ENCODE data around the gene CWC27. TPM values are rescaled to one million over a fixed set of nuclear protein-coding genes. Genes with fewer than 3 reads are reported as not detected.
A peak's percentile ranks its signal among the peaks of the same experiment; 100 is the strongest.
"Not testable (repeated sequence)": the region's sequence is repeated elsewhere in the genome, so short reads cannot be mapped to it uniquely, and the experiment has no call there.

CWC27 gene
- total and polyA plus RNA-seq, 10 donors = 11.1 to 22.1 (median 15.9) TPM

DNA sequence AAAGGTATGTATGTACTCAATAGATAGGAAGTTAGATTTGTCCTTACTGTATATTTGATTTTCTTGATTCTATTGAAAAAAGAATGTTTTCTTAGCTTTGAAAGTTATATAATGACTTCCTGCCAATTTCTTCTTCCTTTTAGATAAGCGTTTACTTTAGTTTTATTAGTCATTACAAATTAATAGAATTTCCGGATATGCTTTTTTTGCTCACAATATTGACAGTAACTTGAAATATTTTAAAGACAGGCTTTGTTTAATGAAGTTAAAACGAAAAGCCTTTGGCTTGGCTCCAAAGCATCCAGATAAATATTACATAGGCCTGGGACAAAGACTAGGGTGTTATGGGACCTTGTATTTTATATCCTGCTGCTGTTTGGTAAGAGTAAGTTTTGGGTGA, 49.5 kb downstream of the CWC27 start:
- H3K4me3 ChIP-seq = no peak overlapping the region
- H3K4me1 ChIP-seq = peaks cover 0 to 24% (median 20%) of the 10 kb centered on the region in 6 donors
- intact Hi-C loops (cut with DNase I; ENCODE audit: low total_unique reads) = no loop called here
- TF ChIP-seq POLR2AphosphoS5 (IDR thresholded peaks at IDR 0.05) = no peak
- no peak for TF ChIP-seq POLR2A (IDR thresholded peaks at IDR 0.05)
- TF ChIP-seq, protein P1, sequence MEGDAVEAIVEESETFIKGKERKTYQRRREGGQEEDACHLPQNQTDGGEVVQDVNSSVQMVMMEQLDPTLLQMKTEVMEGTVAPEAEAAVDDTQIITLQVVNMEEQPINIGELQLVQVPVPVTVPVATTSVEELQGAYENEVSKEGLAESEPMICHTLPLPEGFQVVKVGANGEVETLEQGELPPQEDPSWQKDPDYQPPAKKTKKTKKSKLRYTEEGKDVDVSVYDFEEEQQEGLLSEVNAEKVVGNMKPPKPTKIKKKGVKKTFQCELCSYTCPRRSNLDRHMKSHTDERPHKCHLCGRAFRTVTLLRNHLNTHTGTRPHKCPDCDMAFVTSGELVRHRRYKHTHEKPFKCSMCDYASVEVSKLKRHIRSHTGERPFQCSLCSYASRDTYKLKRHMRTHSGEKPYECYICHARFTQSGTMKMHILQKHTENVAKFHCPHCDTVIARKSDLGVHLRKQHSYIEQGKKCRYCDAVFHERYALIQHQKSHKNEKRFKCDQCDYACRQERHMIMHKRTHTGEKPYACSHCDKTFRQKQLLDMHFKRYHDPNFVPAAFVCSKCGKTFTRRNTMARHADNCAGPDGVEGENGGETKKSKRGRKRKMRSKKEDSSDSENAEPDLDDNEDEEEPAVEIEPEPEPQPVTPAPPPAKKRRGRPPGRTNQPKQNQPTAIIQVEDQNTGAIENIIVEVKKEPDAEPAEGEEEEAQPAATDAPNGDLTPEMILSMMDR (IDR thresholded peaks at IDR 0.05 in 8 of 11, conservative IDR thresholded peaks at IDR 0.05 in 3 of 11) = no peak
- H3K36me3 ChIP-seq = peaks cover 0 to 24% (median 3%) of the 10 kb centered on the region in 6 donors
- no peaks in the 10 kb centered on the region for H3K27me3 ChIP-seq (replicated peaks in 1 of 7)
- peak overlapping the region in 4 of 8 donors; percentile 5 to 67 (median 30) for H3K27ac ChIP-seq
- no peak for DNase-seq
- WGBS, 5 donors = 68 to 77% (median 76%) methylated on average over 3 of the region's 3 CpGs
- no peaks in the 10 kb centered on the region for H3K9me3 ChIP-seq

DNA sequence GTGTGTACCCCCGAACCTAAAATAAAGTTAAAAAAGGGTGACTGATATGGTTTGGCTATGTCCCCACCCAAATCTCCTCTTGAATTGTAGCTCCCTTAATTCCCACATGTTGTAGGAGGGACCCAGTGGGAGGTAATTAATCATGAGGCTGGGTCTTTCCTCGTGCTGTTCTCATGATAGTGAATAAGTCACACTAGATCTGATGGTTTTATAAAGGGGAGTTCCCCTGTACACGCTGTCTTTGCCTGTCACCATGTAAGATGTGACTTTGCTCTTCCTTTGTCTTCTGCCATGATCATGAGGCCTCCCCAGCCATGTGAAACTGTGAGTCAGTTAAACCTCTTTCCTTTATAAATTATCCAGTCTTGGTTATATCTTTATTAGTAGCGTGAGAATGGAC, 50.6 kb downstream of the CWC27 start:
- peaks cover 0 to 21% (median 19%) of the 10 kb centered on the region in 6 donors for H3K4me1 ChIP-seq
- H3K27me3 ChIP-seq (replicated peaks in 1 of 7); H3K9me3 ChIP-seq; intact Hi-C loops (cut with DNase I; ENCODE audit: low total_unique reads); H3K4me3 ChIP-seq; H3K27ac ChIP-seq; DNase-seq: not testable (repeated sequence)
- peaks cover 0 to 24% (median 3%) of the 10 kb centered on the region in 6 donors for H3K36me3 ChIP-seq
- 79 to 96% (median 88%) methylated on average over 4 of the region's 4 CpGs for WGBS, 5 donors

DNA sequence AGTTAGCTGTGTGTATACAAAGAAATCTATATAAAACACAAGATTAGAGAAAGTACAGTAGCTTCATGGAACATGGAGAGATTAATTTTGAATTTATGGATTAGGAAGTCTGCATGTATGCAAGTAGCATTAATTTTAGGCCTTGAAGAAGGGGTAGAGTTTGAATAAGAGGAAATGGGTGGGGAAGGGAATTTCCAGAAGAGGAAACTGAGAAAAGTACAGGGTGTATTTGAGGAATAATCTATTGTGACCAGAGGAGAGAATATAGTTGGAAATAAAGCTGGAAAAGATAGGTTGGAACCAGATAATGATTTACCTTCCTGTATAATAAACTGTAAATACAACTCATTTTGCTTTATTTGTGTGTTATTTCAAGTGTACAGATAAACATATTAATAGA, 53.6 kb downstream of the CWC27 start:
- TF ChIP-seq POLR2AphosphoS5 (IDR thresholded peaks at IDR 0.05) (no peak), POLR2A (IDR thresholded peaks at IDR 0.05) (no peak)
- TF ChIP-seq, protein P1 (IDR thresholded peaks at IDR 0.05 in 8 of 11, conservative IDR thresholded peaks at IDR 0.05 in 3 of 11) = no peak
- H3K36me3 ChIP-seq = no peaks in the 10 kb centered on the region
- peak overlapping the region in 7 of 8 donors; percentile 15 to 67 (median 57) for H3K27ac ChIP-seq
- intact Hi-C loops (cut with DNase I; ENCODE audit: low total_unique reads) = no loop called here
- no peak overlapping the region for H3K4me3 ChIP-seq
- H3K4me1 ChIP-seq = peaks cover 0 to 26% (median 21%) of the 10 kb centered on the region in 6 donors
- DNase-seq = no peak
- H3K27me3 ChIP-seq (replicated peaks in 1 of 7) = no peaks in the 10 kb centered on the region
- no peaks in the 10 kb centered on the region for H3K9me3 ChIP-seq

DNA sequence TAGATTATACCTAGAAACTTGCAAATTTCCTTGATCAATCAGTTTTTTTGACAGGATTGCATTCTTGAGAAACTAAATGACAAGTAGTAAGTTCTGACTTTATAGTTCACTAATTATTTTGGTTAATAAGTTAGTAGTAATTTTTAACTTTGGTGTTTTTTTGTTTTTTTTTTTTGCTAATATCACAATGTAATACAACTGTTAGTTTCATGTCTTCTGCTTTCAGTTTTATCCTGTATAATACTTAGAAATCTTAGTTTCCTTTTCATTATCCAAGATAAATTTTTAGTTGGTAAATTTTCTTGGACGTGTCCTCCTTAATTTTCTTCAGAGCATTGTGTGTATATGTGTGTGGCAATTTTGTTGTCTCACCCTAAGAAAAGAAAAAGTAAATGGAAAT, 57.8 kb downstream of the CWC27 start:
- TF ChIP-seq, protein P1 (IDR thresholded peaks at IDR 0.05 in 8 of 11, conservative IDR thresholded peaks at IDR 0.05 in 3 of 11) = no peak
- TF ChIP-seq POLR2A (IDR thresholded peaks at IDR 0.05) (no peak), POLR2AphosphoS5 (IDR thresholded peaks at IDR 0.05) (no peak)

DNA sequence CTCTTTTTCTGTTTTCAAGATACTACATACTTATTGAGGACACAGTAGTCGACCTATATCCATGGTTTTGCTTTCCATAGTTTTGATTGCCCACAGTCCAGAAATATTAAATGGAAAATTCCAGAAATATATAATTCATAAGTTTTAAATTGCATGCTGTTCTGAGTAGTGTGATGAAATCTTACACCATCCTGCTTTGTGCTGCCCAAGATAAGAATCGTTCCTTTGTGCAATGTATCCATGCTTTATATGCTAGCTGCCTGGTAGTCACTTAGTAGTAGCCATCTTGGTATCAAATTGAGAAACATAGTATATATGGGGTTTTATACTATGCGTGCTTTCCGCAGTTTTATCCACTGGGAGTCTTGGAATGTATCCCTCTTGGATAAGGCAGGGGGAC, 59.0 kb downstream of the CWC27 start:
- DNase-seq = no peak
- TF ChIP-seq POLR2AphosphoS5 (IDR thresholded peaks at IDR 0.05) (no peak), POLR2A (IDR thresholded peaks at IDR 0.05) (no peak)
- TF ChIP-seq, protein P1 (IDR thresholded peaks at IDR 0.05 in 8 of 11, conservative IDR thresholded peaks at IDR 0.05 in 3 of 11) = no peak
- Histone ChIP-seq H3K4me3 (no peak overlapping the region), H3K27ac (no peak overlapping the region), H3K9me3 (peaks cover 0 to 8% (median 0%) of the 10 kb centered on the region in 8 donors), H3K27me3 (replicated peaks in 1 of 7) (no peaks in the 10 kb centered on the region), H3K36me3 (peaks cover 0 to 8% (median 0%) of the 10 kb centered on the region in 6 donors), H3K4me1 (peaks cover 0 to 10% (median 4%) of the 10 kb centered on the region in 6 donors)
- intact Hi-C loops (cut with DNase I; ENCODE audit: low total_unique reads) = no loop called here
- WGBS, 5 donors = 92 to 99% (median 95%) methylated on average over 4 of the region's 4 CpGs

More for the DNA sequence above, 57.8 kb downstream of the CWC27 start:
- no peak overlapping the region for H3K27ac ChIP-seq
- no peak for DNase-seq
- intact Hi-C loops (cut with DNase I; ENCODE audit: low total_unique reads) = no loop called here
- peaks cover 0 to 8% (median 0%) of the 10 kb centered on the region in 8 donors for H3K9me3 ChIP-seq
- peaks cover 0 to 22% (median 15%) of the 10 kb centered on the region in 6 donors for H3K4me1 ChIP-seq
- H3K36me3 ChIP-seq = peaks cover 0 to 8% (median 0%) of the 10 kb centered on the region in 6 donors
- no peak overlapping the region for H3K4me3 ChIP-seq
- 77 to 85% (median 84%) methylated on average over 1 of the region's 1 CpG for WGBS, 5 donors
- no peaks in the 10 kb centered on the region for H3K27me3 ChIP-seq (replicated peaks in 1 of 7)

DNA sequence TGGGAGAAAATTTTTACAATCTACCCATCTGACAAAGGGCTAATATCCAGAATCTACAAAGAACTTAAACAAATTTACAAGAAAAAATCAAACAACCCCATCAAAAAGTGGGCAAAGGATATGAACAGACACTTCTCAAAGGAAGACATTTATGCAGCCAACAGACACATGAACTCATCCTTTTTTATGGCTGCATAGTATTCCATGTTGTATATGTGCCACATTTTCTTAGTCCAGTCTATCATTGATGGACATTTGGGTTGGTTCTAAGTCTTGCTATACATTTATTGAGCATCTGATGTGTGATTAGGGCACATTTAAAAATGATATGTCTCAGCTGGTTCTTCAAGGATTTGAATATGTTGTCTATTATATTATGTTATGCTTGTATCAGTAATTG, 61.9 kb downstream of the CWC27 start:
- H3K4me1 ChIP-seq; H3K9me3 ChIP-seq; H3K4me3 ChIP-seq; intact Hi-C loops (cut with DNase I; ENCODE audit: low total_unique reads); H3K36me3 ChIP-seq; H3K27ac ChIP-seq; H3K27me3 ChIP-seq (replicated peaks in 1 of 7); DNase-seq: not testable (repeated sequence)

Data from spleen (tissue), 11 donors.